ENCODE data around the gene PAWR.

The PAWR gene

DNA sequence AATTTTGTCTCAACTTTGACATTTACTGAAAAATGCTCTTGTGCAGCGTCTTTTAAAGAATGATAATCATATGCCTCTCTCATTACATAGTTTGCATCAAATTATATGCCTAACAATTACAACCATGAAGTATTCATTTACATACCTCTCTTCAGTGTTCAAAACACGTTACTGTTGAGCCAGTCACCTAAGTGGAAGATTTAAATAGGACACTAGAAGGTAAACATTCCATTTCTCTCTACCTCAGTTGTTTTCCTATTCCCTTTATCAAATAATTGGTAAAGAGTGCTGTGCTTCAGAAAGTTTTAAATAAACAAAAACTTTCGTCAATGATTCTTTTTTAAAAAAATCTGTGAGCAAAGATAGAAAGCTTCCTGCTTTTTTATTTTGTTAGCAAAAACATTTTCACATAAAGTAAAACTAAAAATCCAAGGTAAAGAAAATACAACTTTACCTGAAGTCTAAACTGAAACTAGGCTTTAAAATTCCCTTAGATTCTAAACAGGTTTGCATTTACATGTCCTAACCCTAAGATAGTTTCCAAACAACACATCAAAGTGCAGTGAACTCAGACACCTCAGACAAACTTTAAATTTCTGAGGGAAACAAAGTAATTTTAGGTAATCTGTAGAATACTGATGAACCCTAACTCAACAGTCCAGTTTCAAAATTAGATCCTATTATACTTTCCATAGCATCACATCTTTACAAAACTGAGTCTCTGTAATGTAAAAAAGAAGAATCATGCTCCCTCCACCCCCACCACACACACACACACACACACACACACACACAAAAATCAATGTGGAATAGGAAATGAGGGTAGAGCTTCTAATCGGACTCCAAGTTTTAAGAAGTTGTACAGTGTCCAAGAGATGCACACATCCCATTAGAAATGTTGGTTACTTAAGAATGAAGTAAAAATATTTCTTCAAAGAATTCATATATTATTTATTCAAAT is 46.2 kb downstream of the PAWR start:
- H3K4me3 ChIP-seq (ENCODE audit: control insufficient read depth, low read depth, low read length) = no peak overlapping the region
- DNase-seq (ENCODE audit: low read depth) = no peak
- TF ChIP-seq, protein P1, sequence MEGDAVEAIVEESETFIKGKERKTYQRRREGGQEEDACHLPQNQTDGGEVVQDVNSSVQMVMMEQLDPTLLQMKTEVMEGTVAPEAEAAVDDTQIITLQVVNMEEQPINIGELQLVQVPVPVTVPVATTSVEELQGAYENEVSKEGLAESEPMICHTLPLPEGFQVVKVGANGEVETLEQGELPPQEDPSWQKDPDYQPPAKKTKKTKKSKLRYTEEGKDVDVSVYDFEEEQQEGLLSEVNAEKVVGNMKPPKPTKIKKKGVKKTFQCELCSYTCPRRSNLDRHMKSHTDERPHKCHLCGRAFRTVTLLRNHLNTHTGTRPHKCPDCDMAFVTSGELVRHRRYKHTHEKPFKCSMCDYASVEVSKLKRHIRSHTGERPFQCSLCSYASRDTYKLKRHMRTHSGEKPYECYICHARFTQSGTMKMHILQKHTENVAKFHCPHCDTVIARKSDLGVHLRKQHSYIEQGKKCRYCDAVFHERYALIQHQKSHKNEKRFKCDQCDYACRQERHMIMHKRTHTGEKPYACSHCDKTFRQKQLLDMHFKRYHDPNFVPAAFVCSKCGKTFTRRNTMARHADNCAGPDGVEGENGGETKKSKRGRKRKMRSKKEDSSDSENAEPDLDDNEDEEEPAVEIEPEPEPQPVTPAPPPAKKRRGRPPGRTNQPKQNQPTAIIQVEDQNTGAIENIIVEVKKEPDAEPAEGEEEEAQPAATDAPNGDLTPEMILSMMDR (IDR thresholded peaks at IDR 0.05; ENCODE audit: control insufficient read depth, insufficient read depth, low read depth, low read length, missing control alignments) = no peak

DNA sequence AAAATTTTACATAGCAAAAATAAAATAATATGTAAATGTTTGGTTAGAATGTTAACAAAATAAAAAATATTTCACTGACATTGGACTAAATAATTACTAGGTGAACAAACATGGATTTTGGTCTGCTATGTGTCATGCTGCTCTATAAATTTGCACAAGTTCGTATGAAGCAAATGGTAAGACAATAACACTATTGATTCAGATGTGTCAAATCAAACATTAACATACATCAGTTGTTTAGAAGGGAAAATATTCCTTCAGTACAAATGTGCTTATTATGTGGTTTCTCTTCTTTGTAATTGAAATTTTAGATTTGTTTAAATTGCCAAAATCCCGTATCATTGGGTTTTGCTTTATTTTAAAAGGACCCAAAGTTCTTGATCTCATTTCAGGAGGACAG is 46.9 kb downstream of the PAWR start:
- no peak overlapping the region for H3K4me3 ChIP-seq (ENCODE audit: control insufficient read depth, low read depth, low read length)
- TF ChIP-seq, protein P1 (IDR thresholded peaks at IDR 0.05; ENCODE audit: control insufficient read depth, insufficient read depth, low read depth, low read length, missing control alignments) = no peak
- no peak for DNase-seq (ENCODE audit: low read depth)

DNA sequence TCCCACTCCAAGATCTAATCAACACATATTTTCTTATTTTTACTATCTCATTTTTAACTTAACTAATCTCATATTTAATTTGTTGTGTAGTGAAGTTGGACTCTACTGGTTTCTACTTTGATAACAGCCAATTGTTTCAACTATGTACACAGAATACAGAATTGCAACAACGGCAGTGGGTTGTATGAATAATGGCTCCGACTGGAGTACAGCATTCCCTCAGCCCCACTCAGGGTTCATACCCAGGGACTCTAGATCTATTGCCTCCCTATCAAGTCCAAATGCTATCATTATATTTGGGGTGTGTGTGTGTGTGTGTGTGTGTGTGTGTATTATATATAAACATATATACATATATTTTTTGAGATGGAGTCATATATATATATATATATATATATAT is 52.3 kb downstream of the PAWR start:
- no peak overlapping the region for H3K4me3 ChIP-seq (ENCODE audit: control insufficient read depth, low read depth, low read length)
- no peak for DNase-seq (ENCODE audit: low read depth)
- TF ChIP-seq, protein P1 (IDR thresholded peaks at IDR 0.05; ENCODE audit: control insufficient read depth, insufficient read depth, low read depth, low read length, missing control alignments) = no peak

DNA sequence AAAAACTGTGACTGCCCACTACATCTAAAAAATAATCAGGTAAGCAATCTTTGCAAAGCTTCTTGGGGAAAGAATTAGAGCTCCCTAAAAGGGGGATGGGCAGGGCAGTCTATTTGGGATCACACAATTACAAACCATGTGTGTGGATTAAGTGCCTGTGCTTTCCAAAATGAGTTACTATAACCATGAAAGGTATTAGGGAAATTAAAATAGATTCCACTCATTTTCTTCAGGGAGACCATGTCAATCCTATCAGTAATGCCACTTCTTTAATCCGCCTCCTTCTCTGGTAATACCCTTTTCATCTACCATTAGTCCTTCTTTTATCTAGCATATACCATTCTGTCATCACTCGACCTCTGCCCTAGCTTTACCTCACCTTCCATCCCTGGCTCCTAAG is 53.7 kb downstream of the PAWR start:
- DNase-seq (ENCODE audit: low read depth) = no peak
- H3K4me3 ChIP-seq (ENCODE audit: control insufficient read depth, low read depth, low read length) = no peak overlapping the region
- TF ChIP-seq, protein P1 (IDR thresholded peaks at IDR 0.05; ENCODE audit: control insufficient read depth, insufficient read depth, low read depth, low read length, missing control alignments) = no peak

DNA sequence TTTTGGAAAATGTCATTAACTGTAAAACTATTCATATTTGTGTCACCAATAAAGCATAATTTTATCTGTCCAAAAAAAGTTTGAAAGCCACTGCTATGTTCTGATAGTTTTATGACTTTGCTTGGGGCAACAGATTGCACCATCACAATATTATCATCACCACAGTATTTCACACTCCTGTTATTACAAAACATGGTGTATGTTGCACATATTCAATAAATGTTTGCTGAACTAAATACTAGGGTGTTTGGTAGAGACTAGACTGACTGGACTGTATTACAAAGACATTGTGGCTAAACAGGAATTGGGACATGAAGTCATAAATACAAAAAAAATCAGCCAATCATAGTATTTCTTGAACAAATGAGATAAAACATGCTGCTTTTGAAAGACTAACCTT is 55.1 kb downstream of the PAWR start:
- TF ChIP-seq, protein P1 (IDR thresholded peaks at IDR 0.05; ENCODE audit: control insufficient read depth, insufficient read depth, low read depth, low read length, missing control alignments) = no peak
- H3K4me3 ChIP-seq (ENCODE audit: control insufficient read depth, low read depth, low read length) = no peak overlapping the region
- DNase-seq (ENCODE audit: low read depth) = peak; percentile 72

DNA sequence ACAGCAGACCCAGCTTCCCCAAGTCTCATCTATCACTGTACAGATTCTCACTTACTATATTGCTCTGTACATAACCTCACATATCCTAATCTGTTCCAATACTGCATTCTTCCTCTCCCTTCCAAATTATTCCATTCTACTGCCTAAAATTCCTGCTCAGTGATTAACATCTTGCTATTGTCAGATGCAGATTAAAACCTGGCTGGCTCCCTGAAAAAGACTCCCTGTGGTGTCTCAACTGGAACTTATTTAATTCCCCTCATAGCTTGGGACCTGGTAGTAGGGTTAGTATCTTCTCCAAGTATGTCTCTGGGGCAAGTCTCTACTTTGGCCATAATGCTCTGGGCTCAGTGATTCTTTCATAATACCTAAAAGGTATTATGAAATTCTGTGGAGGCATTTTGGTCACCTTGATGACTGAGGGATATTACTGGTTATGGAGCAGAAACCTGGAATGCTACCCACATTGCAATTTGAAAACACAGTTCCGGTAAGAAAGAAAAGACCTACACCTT is 55.8 kb downstream of the PAWR start:
- no peak overlapping the region for H3K4me3 ChIP-seq (ENCODE audit: control insufficient read depth, low read depth, low read length)
- TF ChIP-seq, protein P1 (IDR thresholded peaks at IDR 0.05; ENCODE audit: control insufficient read depth, insufficient read depth, low read depth, low read length, missing control alignments) = no peak
- DNase-seq (ENCODE audit: low read depth) = peak; percentile 66
